ENCODE results near the gene NUP214.
"Not testable (repeated sequence)": the region's sequence is repeated elsewhere in the genome, so short reads cannot be mapped to it uniquely, and the experiment has no call there.

Gene NUP214

GRCh38 chr9:131117762-131118145, 7.6 kb upstream of the NUP214 start:
- no peak for DNase-seq

GRCh38 chr9:131119600-131119999, 5.8 kb upstream of the NUP214 start:
- DNase-seq: peak; percentile 5

GRCh38 chr9:131120620-131121228, 4.7 kb upstream of the NUP214 start:
- DNase-seq: no peak

- no peak for DNase-seq
These were observed 4.0 kb upstream of the NUP214 start for GRCh38 chr9:131121346-131121745.

GRCh38 chr9:131122158-131122557, 3.2 kb upstream of the NUP214 start:
- peak; percentile 2 for DNase-seq

- DNase-seq: no peak
These were observed 423 bp upstream of the NUP214 start for GRCh38 chr9:131125038-131125287.

- DNase-seq: no peak
These were observed 657 bp downstream of the NUP214 start for GRCh38 chr9:131126059-131126426.

GRCh38 chr9:131129183-131129582, 3.8 kb downstream of the NUP214 start:
- no peak for DNase-seq

GRCh38 chr9:131138676-131139075, 13.3 kb downstream of the NUP214 start:
- DNase-seq: no peak

- DNase-seq: no peak
These were observed 14.7 kb downstream of the NUP214 start for GRCh38 chr9:131140112-131140511.

GRCh38 chr9:131140550-131140949, 15.2 kb downstream of the NUP214 start:
- no peak for DNase-seq

GRCh38 chr9:131142160-131142559, 16.8 kb downstream of the NUP214 start:
- no peak for DNase-seq

- no peak for DNase-seq
These were observed 18.8 kb downstream of the NUP214 start for GRCh38 chr9:131144201-131144600.

GRCh38 chr9:131145245-131145644, 19.9 kb downstream of the NUP214 start:
- DNase-seq: no peak

GRCh38 chr9:131146186-131146585, 20.8 kb downstream of the NUP214 start:
- no peak for DNase-seq

GRCh38 chr9:131148276-131148675, 22.9 kb downstream of the NUP214 start:
- DNase-seq: no peak

- DNase-seq: no peak
These were observed 23.7 kb downstream of the NUP214 start for GRCh38 chr9:131148966-131149687.

- no peak for DNase-seq
These were observed 24.3 kb downstream of the NUP214 start for GRCh38 chr9:131149688-131150053.

GRCh38 chr9:131153595-131153994, 28.2 kb downstream of the NUP214 start:
- DNase-seq: no peak

GRCh38 chr9:131158673-131159072, 33.3 kb downstream of the NUP214 start:
- not testable (repeated sequence) for DNase-seq

GRCh38 chr9:131160416-131161112, 35.2 kb downstream of the NUP214 start:
- no peak for DNase-seq

- no peak for DNase-seq
These were observed 36.2 kb downstream of the NUP214 start for GRCh38 chr9:131161585-131161984.

- DNase-seq: no peak
These were observed 37.5 kb downstream of the NUP214 start for GRCh38 chr9:131162886-131163285.

- no peak for DNase-seq
These were observed 40.1 kb downstream of the NUP214 start for GRCh38 chr9:131165523-131165922.

Data from activated T-cell treated with anti-CD3 and anti-CD28 coated beads, Interleukin-2, amount 50 U/mL, for 1 hour (primary cell).